Eye (tissue), 1 donor: ENCODE measurements around the gene ZNF287.

Experiments used
- DNase-seq: peaks from one replicate; pipeline ENCODE4 v3.0.0-alpha.2; 2015

Gene ZNF287

GRCh38 chr17:16515933-16516332 is 53.1 kb downstream of the ZNF287 start:
- no peak for DNase-seq

DNA sequence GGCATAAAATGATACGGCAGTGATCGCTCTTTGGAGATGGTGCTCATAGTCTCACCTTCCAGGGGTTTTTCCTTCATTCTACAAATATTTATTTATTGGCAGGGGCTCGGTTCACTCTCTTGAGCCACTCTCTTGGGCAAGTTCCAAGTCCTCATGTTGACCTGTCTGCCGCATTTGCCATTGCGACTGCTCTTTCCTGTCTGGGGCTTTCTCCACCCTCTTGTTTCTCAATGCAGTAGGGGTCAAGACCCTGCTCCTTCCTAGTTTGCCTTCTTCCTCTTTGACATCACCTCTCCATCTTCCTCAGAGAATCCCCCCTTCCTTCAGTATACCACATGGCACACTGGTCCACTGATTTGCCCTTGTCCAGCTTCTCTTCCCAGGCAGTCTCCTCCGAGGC is 55.1 kb downstream of the ZNF287 start:
- DNase-seq, result no peak

DNA sequence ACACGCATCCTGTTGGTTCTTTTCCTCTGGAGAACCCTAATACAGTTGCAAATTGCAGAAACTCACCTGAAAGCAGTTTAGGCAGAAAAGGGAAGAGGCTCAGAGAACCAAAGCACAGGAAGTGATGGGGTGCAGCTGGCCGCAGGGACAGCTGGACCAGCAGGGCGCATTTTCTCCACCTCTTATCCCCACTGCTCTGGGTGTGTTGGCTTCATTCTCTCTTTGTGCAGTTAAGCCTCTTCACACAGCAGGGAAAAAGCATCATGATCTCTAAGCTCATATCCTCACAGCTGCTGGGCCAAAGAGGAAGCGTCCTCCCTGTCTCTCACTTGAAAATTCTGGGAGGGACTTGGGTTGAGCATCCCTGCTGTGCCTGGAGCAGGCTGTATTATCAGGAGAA is 57.0 kb downstream of the ZNF287 start:
- peak; percentile 57 for DNase-seq

DNA sequence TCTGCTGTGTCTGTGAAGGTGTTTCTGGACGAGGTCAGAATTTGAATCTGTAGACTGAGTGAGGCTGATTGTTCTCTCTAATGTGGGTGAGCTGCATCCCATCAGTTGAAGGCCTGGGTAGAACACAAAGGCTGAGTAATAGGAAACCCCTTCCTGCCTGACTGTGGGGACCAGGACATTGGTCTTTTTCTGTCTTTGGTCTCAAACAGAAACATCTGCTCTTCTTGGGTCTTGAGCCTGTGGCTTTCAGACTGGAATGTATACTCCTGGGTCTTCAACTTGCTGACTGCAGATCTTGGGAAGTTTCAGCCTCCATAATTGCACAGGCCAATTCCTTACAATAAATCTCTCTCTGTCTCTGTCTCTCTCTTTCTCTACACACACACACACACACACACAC is 57.4 kb downstream of the ZNF287 start:
- no peak for DNase-seq

- no peak for DNase-seq
Measured at GRCh38 chr17:16507918-16508533, 61.0 kb downstream of the ZNF287 start.

DNA sequence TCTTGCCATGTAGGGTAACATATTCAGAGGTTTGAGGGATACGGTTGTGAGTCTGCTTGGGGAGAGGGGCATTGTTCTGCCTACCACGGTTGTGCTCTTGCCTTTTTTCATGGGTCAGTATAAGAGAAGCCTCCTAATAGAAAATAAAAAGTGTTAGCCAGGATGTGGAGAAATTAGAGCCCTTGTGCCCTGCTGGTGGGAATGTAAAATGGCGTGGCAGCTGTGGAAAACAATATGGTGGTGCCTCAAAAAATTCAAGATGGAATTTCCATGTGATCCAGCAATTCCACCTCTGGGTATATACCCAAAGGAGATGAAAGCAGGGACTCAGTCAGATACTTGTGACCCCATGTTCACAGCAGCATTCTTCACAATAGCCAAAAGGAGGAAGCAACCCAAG is 62.8 kb downstream of the ZNF287 start:
- no peak for DNase-seq

DNA sequence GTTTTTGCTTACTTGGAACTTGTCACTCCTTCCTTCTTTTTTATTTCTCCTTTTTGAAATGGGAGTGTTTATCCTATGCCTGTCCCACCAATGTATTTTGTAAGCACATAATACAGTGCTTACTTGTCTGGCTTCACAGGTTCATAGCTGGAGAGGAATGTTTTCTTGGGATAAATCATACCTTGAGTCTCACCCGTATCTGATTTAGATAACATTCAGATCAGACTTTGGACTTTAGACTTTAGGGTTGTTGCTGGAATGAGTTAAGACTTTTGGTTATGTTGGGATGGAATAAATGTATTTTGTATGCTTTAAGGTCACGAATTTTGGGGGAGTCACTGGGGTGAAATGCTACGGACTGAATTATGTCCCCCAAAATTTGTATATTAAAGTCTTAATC is 64.0 kb downstream of the ZNF287 start:
- DNase-seq, result no peak
